H1 (cell line): ENCODE results near the gene TPRA1. TPM values are rescaled to one million over a fixed set of nuclear protein-coding genes. Genes with fewer than 3 reads are reported as not detected.

Source experiments
- CTCF ChIA-PET: fragments of 300-600 bp; sonication (Branson Sonifier 250); formaldehyde crosslinking; loops from one replicate; lab custom pipeline; 2021; ENCODE audit not compliant: partially characterized antibody; lab: Charles Lee
- POLR2A ChIA-PET: fragments of 300-600 bp; sonication (Branson Sonifier 250); formaldehyde crosslinking; loops from one replicate; lab custom pipeline; 2021; ENCODE audit warnings: inconsistent platforms; ENCODE audit not compliant: partially characterized antibody; lab: Charles Lee
- DNase-seq, 2 experiments: peaks; one replicate each; pipeline versions ENCODE4 v3.0.0 to v3.0.0-alpha.2; 2010 to 2022; ENCODE audit warnings: low spot score in 2 of 2, low read depth in 1 of 2, mixed read lengths in 1 of 2
- FAIRE-seq: peaks from 2 replicates; lab custom pipeline; 2011; peaks lifted over from hg19 to GRCh38; lab: Jason Lieb, UNC
- H2AFZ ChIP-seq: 2 replicates; pipeline ENCODE4 v1.8.1; 2012; ENCODE audit warnings: low read length, inconsistent platforms
- H2AK5ac ChIP-seq: 2 replicates; pipeline ENCODE4 v1.6.1; 2013; ENCODE audit warnings: low read depth, low read length
- H2BK120ac ChIP-seq: replicated peaks from 2 replicates; pipeline ENCODE3; 2013; ENCODE audit warnings: low read depth, low read length, inconsistent platforms
- H2BK12ac ChIP-seq: 2 replicates; pipeline ENCODE4 v1.6.1; 2013; ENCODE audit warnings: low read depth, low read length
- H2BK15ac ChIP-seq: 2 replicates; pipeline ENCODE4 v1.6.1; 2013; ENCODE audit warnings: low read length
- H2BK20ac ChIP-seq: 2 replicates; pipeline ENCODE4 v1.6.1; 2013; ENCODE audit warnings: low read length
- H2BK5ac ChIP-seq: 2 replicates; pipeline ENCODE4 v1.6.1; 2013; ENCODE audit warnings: low read depth, low read length
- H3K14ac ChIP-seq: 2 replicates; pipeline ENCODE4 v1.6.1; 2013; ENCODE audit warnings: inconsistent platforms; ENCODE audit not compliant: insufficient read length
- H3K18ac ChIP-seq: 2 replicates; pipeline ENCODE4 v1.6.1; 2013; ENCODE audit warnings: low read length; ENCODE audit errors: extremely low read depth
- H3K23ac ChIP-seq: 2 replicates; pipeline ENCODE4 v1.6.1; 2013; ENCODE audit warnings: inconsistent platforms; ENCODE audit not compliant: insufficient read length
- H3K23me2 ChIP-seq: 2 replicates; pipeline ENCODE4 v1.6.1; 2013; ENCODE audit warnings: low read depth, low read length
- H3K27ac ChIP-seq: 2 replicates; pipeline ENCODE4 v1.6.1; 2011; ENCODE audit warnings: low read depth, low read length, inconsistent platforms
- H3K27me3 ChIP-seq, 4 experiments: replicated peaks in 1 of 4; 1 replicate in 1 of 4; 2 replicates in 3 of 4; pipeline versions ENCODE4 v1.6.1 to v1.8.1; 2011 to 2013; ENCODE audit warnings: low read length in 3 of 4, mild to moderate bottlenecking in 3 of 4, inconsistent platforms in 2 of 4, mixed read lengths in 2 of 4, moderate library complexity in 1 of 4; ENCODE audit not compliant: control insufficient read depth in 3 of 4, insufficient read depth in 3 of 4; ENCODE audit errors: extremely low read depth in 1 of 4
- H3K36me3 ChIP-seq, 4 experiments: 2 replicates each; pipeline versions ENCODE4 v1.6.1 to v1.8.1; 2011 to 2013; ENCODE audit warnings: mild to moderate bottlenecking in 4 of 4, low read length in 3 of 4, moderate library complexity in 2 of 4, control low read depth in 1 of 4, inconsistent platforms in 1 of 4; ENCODE audit not compliant: insufficient read depth in 4 of 4, control insufficient read depth in 2 of 4
- H3K4ac ChIP-seq: replicated peaks from 2 replicates; pipeline ENCODE3; 2013; ENCODE audit warnings: low read length, low read depth, mixed read lengths, inconsistent platforms; ENCODE audit not compliant: insufficient read length
- H3K4me1 ChIP-seq, 4 experiments: replicated peaks in 1 of 4; 1 replicate in 1 of 4; 2 replicates in 3 of 4; pipeline versions ENCODE4 v1.6.1 to v1.8.1; 2011 to 2013; ENCODE audit warnings: low read length in 3 of 4, inconsistent platforms in 2 of 4, mixed read lengths in 1 of 4; ENCODE audit not compliant: insufficient read depth in 4 of 4, control insufficient read depth in 3 of 4
- H3K4me2 ChIP-seq, 2 experiments: 2 replicates each; pipeline versions ENCODE4 v1.6.1 to v1.8.1; 2011 to 2013; ENCODE audit warnings: low read depth in 2 of 2, low read length in 2 of 2, control low read depth in 1 of 2, inconsistent platforms in 1 of 2, mild to moderate bottlenecking in 1 of 2; ENCODE audit not compliant: insufficient read depth in 1 of 2
- H3K4me3 ChIP-seq, 4 experiments: fragments of 200-600, 300-600 bp in 1 of 4; sonication (generic), shearing (Covaris generic), sonication (Bioruptor Twin) in 1 of 4; 2 replicates each; pipeline versions ENCODE4 v1.5.1 to v1.8.1; 2011 to 2016; ENCODE audit warnings: low read length in 4 of 4, low read depth in 3 of 4, control low read depth in 2 of 4, inconsistent platforms in 2 of 4, mild to moderate bottlenecking in 2 of 4, mixed read lengths in 1 of 4, moderate library complexity in 1 of 4; ENCODE audit not compliant: insufficient read depth in 2 of 4; ENCODE audit errors: extremely low read depth in 1 of 4
- H3K56ac ChIP-seq: replicated peaks from 2 replicates; pipeline ENCODE3; 2013; ENCODE audit warnings: low read depth, mild to moderate bottlenecking, mixed read lengths, low read length, inconsistent platforms; ENCODE audit not compliant: insufficient read length
- H3K79me1 ChIP-seq: 2 replicates; pipeline ENCODE4 v1.6.1; 2013; ENCODE audit warnings: low read depth, low read length, control low read depth
- H3K79me2 ChIP-seq, 2 experiments: 2 replicates each; pipeline versions ENCODE4 v1.6.1 to v1.8.1; 2012 to 2013; ENCODE audit warnings: low read length in 2 of 2, mild to moderate bottlenecking in 2 of 2, inconsistent platforms in 1 of 2; ENCODE audit not compliant: insufficient read depth in 2 of 2, control insufficient read depth in 1 of 2
- H3K9ac ChIP-seq, 4 experiments: replicated peaks in 1 of 4; 1 replicate in 1 of 4; 2 replicates in 3 of 4; pipeline versions ENCODE4 v1.6.1 to v1.8.1; 2011 to 2013; ENCODE audit warnings: low read depth in 3 of 4, low read length in 3 of 4, control low read depth in 2 of 4, mild to moderate bottlenecking in 2 of 4, moderate library complexity in 2 of 4, inconsistent platforms in 1 of 4; ENCODE audit errors: extremely low read depth in 1 of 4
- H3K9me3 ChIP-seq, 2 experiments: 2 replicates each; pipeline versions ENCODE4 v1.6.1 to v1.8.1; 2012 to 2013; ENCODE audit warnings: mild to moderate bottlenecking in 2 of 2, moderate library complexity in 2 of 2, control low read depth in 1 of 2, inconsistent platforms in 1 of 2, low read depth in 1 of 2, low read length in 1 of 2, mixed read lengths in 1 of 2; ENCODE audit not compliant: insufficient read depth in 2 of 2
- H4K20me1 ChIP-seq, 2 experiments: replicated peaks in 1 of 2; 2 replicates each; pipeline versions ENCODE3 to v1.8.1; 2011 to 2013; ENCODE audit warnings: inconsistent platforms in 2 of 2, low read length in 2 of 2, mild to moderate bottlenecking in 1 of 2; ENCODE audit not compliant: insufficient read depth in 2 of 2, control insufficient read depth in 1 of 2
- H4K5ac ChIP-seq: 2 replicates; pipeline ENCODE4 v1.6.1; 2013; ENCODE audit warnings: low read length, low read depth, mixed read lengths, inconsistent platforms; ENCODE audit not compliant: insufficient read length
- H4K8ac ChIP-seq: 2 replicates; pipeline ENCODE4 v1.8.0; 2013; ENCODE audit warnings: mild to moderate bottlenecking, moderate library complexity, low read length, inconsistent platforms; ENCODE audit not compliant: insufficient read depth; ENCODE audit errors: extremely low read depth
- H4K91ac ChIP-seq: replicated peaks from 2 replicates; pipeline ENCODE3; 2013; ENCODE audit warnings: low read length, mixed read lengths, inconsistent platforms; ENCODE audit not compliant: insufficient read length
- ATF3 ChIP-seq: IDR thresholded peaks from 2 replicates; pipeline ENCODE4 v1.6.1; 2011; ENCODE audit warnings: low read depth, mild to moderate bottlenecking, low read length; ENCODE audit not compliant: insufficient read depth
- CBX8 ChIP-seq: fragments of 300-800, 300-1000 bp; sonication (generic); IDR thresholded peaks from 2 replicates; pipeline ENCODE4 v1.7.1; 2016; ENCODE audit warnings: low read depth, low read length, borderline replicate concordance
- CHD2 ChIP-seq: IDR thresholded peaks from 2 replicates; pipeline ENCODE4 v1.6.1; 2012; ENCODE audit warnings: low read length, improper control_type of control experiment
- EZH2 ChIP-seq: fragments of 200-600 bp; sonication (generic); IDR thresholded peaks from 2 replicates; pipeline ENCODE4 v1.7.1; 2012; ENCODE audit warnings: low read depth, mild to moderate bottlenecking, moderate library complexity, low read length, inconsistent platforms; ENCODE audit not compliant: severe bottlenecking
- JUN ChIP-seq: IDR thresholded peaks from 2 replicates; pipeline ENCODE4 v1.6.1; 2011; ENCODE audit warnings: low read depth, mild to moderate bottlenecking, improper control_type of control experiment, low read length
- MAFK ChIP-seq: IDR thresholded peaks from 2 replicates; pipeline ENCODE4 v1.6.1; 2012; ENCODE audit warnings: low read depth, mild to moderate bottlenecking, improper control_type of control experiment, low read length
- NRF1 ChIP-seq: IDR thresholded peaks from 2 replicates; pipeline ENCODE4 v1.6.1; 2011; ENCODE audit warnings: mild to moderate bottlenecking, low read depth, low read length, improper control_type of control experiment
- PHF8 ChIP-seq: fragments of 200-600 bp; sonication (generic); conservative IDR thresholded peaks from 2 replicates; pipeline ENCODE4 v1.7.1; 2012; ENCODE audit warnings: low read depth, mild to moderate bottlenecking, inconsistent platforms, low read length, moderate library complexity
- POU5F1 ChIP-seq: IDR thresholded peaks from 2 replicates; pipeline ENCODE4 v1.6.1; 2011; ENCODE audit warnings: low read depth, mild to moderate bottlenecking, low read length, moderate library complexity
- RAD21 ChIP-seq, 2 experiments: IDR thresholded peaks in 1 of 2; conservative IDR thresholded peaks in 1 of 2; 2 replicates each; pipeline ENCODE4 v1.6.1; 2011; ENCODE audit warnings: low read depth in 2 of 2, low read length in 2 of 2, improper control_type of control experiment in 1 of 2, inconsistent platforms in 1 of 2, mild to moderate bottlenecking in 1 of 2, moderate library complexity in 1 of 2
- SIRT6 ChIP-seq: IDR thresholded peaks from one replicate; pipeline ENCODE4 v1.7.1; 2012; ENCODE audit warnings: low read length, inconsistent platforms
- SRF ChIP-seq: IDR thresholded peaks from 2 replicates; pipeline ENCODE4 v1.6.1; 2011; ENCODE audit warnings: mild to moderate bottlenecking, low read depth, low read length, moderate library complexity
- TBP ChIP-seq: IDR thresholded peaks from 2 replicates; pipeline ENCODE4 v1.6.1; 2011; ENCODE audit warnings: low read depth, low read length, improper control_type of control experiment
- WGBS, 2 experiments: shearing (Covaris generic) in 1 of 2; methylation state at CpG; one replicate each; pipeline versions ENCODE4 v1.1.6 to v1.1.7; 2013 to 2015; ENCODE audit warnings: low lambda C conversion rate in 2 of 2, mixed read lengths in 2 of 2, inconsistent platforms in 1 of 2, low coverage in 1 of 2, missing lambda C conversion rate in 1 of 2; ENCODE audit not compliant: insufficient replicate concordance in 2 of 2, insufficient coverage in 1 of 2, insufficient read length in 1 of 2; ENCODE audit errors: extremely low coverage in 1 of 2, missing lambda C conversion rate in 1 of 2; 5-methylcytosine and 5-hydroxymethylcytosine counted together
- polyA plus RNA-seq, 7 experiments: library from polyadenylated mRNA; depleted of rRNA in 3 of 7; stranded (reverse) in 5 of 7; unstranded in 2 of 7; fragments of >200 nt in 5 of 7; fragments of 200-250 nt in 2 of 7; gene quantifications; 1 replicate in 5 of 7; 2 replicates in 1 of 7; 4 replicates in 1 of 7; pipeline versions ENCODE4 v1.2.1 to v1.2.3, GENCODE V29; 2011 to 2013; ENCODE audit warnings: missing spikeins in 2 of 7, mixed read lengths in 2 of 7
- total RNA-seq: library from RNA; stranded (reverse); fragmentation: NEBNext Ultra II Directional; extraction: Animal tissue kit (Norgen Biotek cat#: 25700); gene quantifications from 2 replicates; pipeline ENCODE4 v1.2.1, GENCODE V29; 2021
- TF ChIP-seq, protein P1 (sequence below): IDR thresholded peaks from 2 replicates; pipeline ENCODE4 v1.6.1; 2012; ENCODE audit warnings: inconsistent platforms

TPRA1 gene
- total and polyA plus RNA-seq, 2 of the 8 experiments (the other 6 are each of a cell fraction or from before 2014, with no cell fraction given): 18.8 to 38.5 TPM

- no peak overlapping the region for H3K9ac ChIP-seq
- 91% methylated on average over 7 of the region's 7 CpGs; no CpG with 5 or more reads in 1 of the 2 experiments for WGBS, 2 experiments
- H3K27ac ChIP-seq: no peak overlapping the region
- DNase-seq (no peak), FAIRE-seq (no peak)
- peaks cover 0 to 3% (median 2%) of the 10 kb centered on the region in 4 experiments; a peak in 1 of 7 replicates for H3K4me1 ChIP-seq
- H3K23me2 ChIP-seq: no peaks in the 10 kb centered on the region; the same call in 1 of the 2 replicates
- no peaks in the 10 kb centered on the region; the same call in 1 of the 2 replicates for H3K79me1 ChIP-seq
- H2BK12ac ChIP-seq: no peak overlapping the region
- no peaks in the 10 kb centered on the region; a peak in 1 of 7 replicates for H3K27me3 ChIP-seq
- no peak overlapping the region for H3K56ac ChIP-seq
- no peak overlapping the region for H2BK120ac ChIP-seq
- no peak overlapping the region for H4K91ac ChIP-seq
- no peak overlapping the region for H3K14ac ChIP-seq
- no peak overlapping the region for H2BK20ac ChIP-seq
- ChIA-PET CTCF (no interaction called here), POLR2A (no interaction called here)
- H4K5ac ChIP-seq: no peak overlapping the region
- H4K8ac ChIP-seq: no peak overlapping the region
- no peak overlapping the region for H3K23ac ChIP-seq
- H2BK5ac ChIP-seq: no peak overlapping the region
- H2BK15ac ChIP-seq: no peak overlapping the region
- no peak overlapping the region for H3K4me2 ChIP-seq
- H4K20me1 ChIP-seq: peaks cover 0 to 6% of the 10 kb centered on the region in 2 experiments
- H3K36me3 ChIP-seq: peaks cover 0 to 5% (median 2%) of the 10 kb centered on the region in 4 experiments; a peak in 5 of 8 replicates
- H3K18ac ChIP-seq: no peak overlapping the region
- no peak overlapping the region for H2AK5ac ChIP-seq
- H3K4me3 ChIP-seq: no peak overlapping the region
- no peak overlapping the region for H2AFZ ChIP-seq
- H3K4ac ChIP-seq: no peak overlapping the region
- no peaks in the 10 kb centered on the region for H3K9me3 ChIP-seq
- H3K79me2 ChIP-seq: no peaks in the 10 kb centered on the region
- TF ChIP-seq PHF8 (no peak), SRF (no peak), CHD2 (no peak), CBX8 (no peak), JUN (no peak), RAD21 (IDR thresholded peaks at IDR 0.05 in 1 of 2, conservative IDR thresholded peaks at IDR 0.05 in 1 of 2; ENCODE audit: low read depth in 2 of 2, low read length in 2 of 2) (no peak), TBP (no peak), EZH2 (no peak), NRF1 (no peak), MAFK (no peak), SIRT6 (no peak), POU5F1 (no peak), ATF3 (no peak)
- TF ChIP-seq, protein P1, sequence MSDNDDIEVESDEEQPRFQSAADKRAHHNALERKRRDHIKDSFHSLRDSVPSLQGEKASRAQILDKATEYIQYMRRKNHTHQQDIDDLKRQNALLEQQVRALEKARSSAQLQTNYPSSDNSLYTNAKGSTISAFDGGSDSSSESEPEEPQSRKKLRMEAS: no peak
Observed at GRCh38 chr3:127570520-127570919, 20.0 kb downstream of the TPRA1 start.
